T-helper 2 cell treated with Interferon-gamma antibody and Interleukin-4, amounts not matched to agents 100 ng/mL and 5 ng/mL, for 36 hours (primary cell): ENCODE results near the gene AMIGO3. TPM values are rescaled to one million over a fixed set of nuclear protein-coding genes. Genes with fewer than 3 reads are reported as not detected.
"Not testable (repeated sequence)": the region's sequence is repeated elsewhere in the genome, so short reads cannot be mapped to it uniquely, and the experiment has no call there.

Source experiments
- intact Hi-C: fragments of 100-400 bp; cut with micrococcal nuclease; formaldehyde crosslinking; loops from one replicate; pipeline ENCODE4 v1.15.1; 2023
- total RNA-seq: library from RNA; stranded (reverse); gene quantifications from 2 replicates; pipeline ENCODE4 v1.2.3, GENCODE V29; 2022

The AMIGO3 gene
- total RNA-seq, 1 donor from 2014 or later: 0.27 TPM

- intact Hi-C loops: no loop called here
These were observed 6.7 kb downstream of the AMIGO3 start for GRCh38 chr3:49712631-49713317.

GRCh38 chr3:49712166-49712565 is 7.3 kb downstream of the AMIGO3 start:
- intact Hi-C loops: no loop called here

GRCh38 chr3:49711489-49711888 is 8.0 kb downstream of the AMIGO3 start:
- intact Hi-C loops: no loop called here

GRCh38 chr3:49709852-49710251 is 9.6 kb downstream of the AMIGO3 start:
- intact Hi-C loops: no loop called here

GRCh38 chr3:49707113-49707480 is 12.4 kb downstream of the AMIGO3 start:
- intact Hi-C loops: no loop called here

- intact Hi-C loops: no loop called here
These were observed 12.9 kb downstream of the AMIGO3 start for GRCh38 chr3:49706456-49707112.

- intact Hi-C loops: no loop called here
These were observed 14.0 kb downstream of the AMIGO3 start for GRCh38 chr3:49705390-49705960.

- intact Hi-C loops: no loop called here
These were observed 14.9 kb downstream of the AMIGO3 start for GRCh38 chr3:49704629-49705028.

GRCh38 chr3:49703956-49704355 is 15.5 kb downstream of the AMIGO3 start:
- intact Hi-C loops: no loop called here

- intact Hi-C loops: no loop called here
These were observed 16.0 kb downstream of the AMIGO3 start for GRCh38 chr3:49703443-49703927.

- intact Hi-C loops: no loop called here
These were observed 16.8 kb downstream of the AMIGO3 start for GRCh38 chr3:49702672-49703071.

GRCh38 chr3:49701388-49702077 is 18.0 kb downstream of the AMIGO3 start:
- intact Hi-C loops: no loop called here

GRCh38 chr3:49700453-49701128 is 18.9 kb downstream of the AMIGO3 start:
- intact Hi-C loops: no loop called here

GRCh38 chr3:49700014-49700413 is 19.5 kb downstream of the AMIGO3 start:
- intact Hi-C loops: no loop called here

- intact Hi-C loops: no loop called here
These were observed 20.1 kb downstream of the AMIGO3 start for GRCh38 chr3:49699281-49699979.

- intact Hi-C loops: not testable (repeated sequence)
These were observed 24.0 kb downstream of the AMIGO3 start for GRCh38 chr3:49695350-49696015.

- intact Hi-C loops: not testable (repeated sequence)
These were observed 24.9 kb downstream of the AMIGO3 start for GRCh38 chr3:49694409-49695070.

- intact Hi-C loops: not testable (repeated sequence)
These were observed 28.0 kb downstream of the AMIGO3 start for GRCh38 chr3:49691481-49691880.

- intact Hi-C loops: not testable (repeated sequence)
These were observed 28.6 kb downstream of the AMIGO3 start for GRCh38 chr3:49690856-49691255.
